ENCODE data around the gene DCTN4. TPM values are rescaled to one million over a fixed set of nuclear protein-coding genes. Genes with fewer than 3 reads are reported as not detected.

Gene DCTN4
- total RNA-seq, 2 donors from 2014 or later, result 40.8 to 45.2 TPM

DNA sequence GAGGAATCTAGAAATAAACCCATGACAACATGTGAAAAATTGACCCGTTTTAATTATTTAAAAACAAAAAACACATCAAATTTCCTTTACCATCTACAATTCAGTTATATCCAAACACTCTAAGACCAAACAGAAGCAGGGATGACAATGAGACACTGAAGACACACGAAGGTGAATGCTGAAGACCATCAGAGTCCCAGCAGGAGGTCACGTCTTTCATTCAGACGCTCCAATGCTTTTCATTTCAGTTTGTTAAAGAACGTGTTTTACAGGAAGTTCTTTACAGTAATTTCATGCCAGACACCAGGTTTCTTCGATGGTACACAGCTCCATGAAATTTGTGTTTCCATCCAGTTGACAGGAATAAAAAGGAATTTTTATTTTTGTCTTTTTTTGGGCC is 68.1 kb downstream of the DCTN4 start:
- Histone ChIP-seq H3K27me3 (no peaks in the 10 kb centered on the region), H3K36me3 (peaks cover 24% of the 10 kb centered on the region), H3K4me3 (no peak overlapping the region), H3K4me1 (no peaks in the 10 kb centered on the region), H3K9me3 (no peaks in the 10 kb centered on the region), H3K27ac (no peak overlapping the region), H3K9ac (ENCODE audit: low read depth in 2 of 2, low read length in 2 of 2) (no peak overlapping the region)
- DNase-seq, result no peak
- intact Hi-C loops (cut with DNase I), result no loop called here
- TF ChIP-seq, protein P1, sequence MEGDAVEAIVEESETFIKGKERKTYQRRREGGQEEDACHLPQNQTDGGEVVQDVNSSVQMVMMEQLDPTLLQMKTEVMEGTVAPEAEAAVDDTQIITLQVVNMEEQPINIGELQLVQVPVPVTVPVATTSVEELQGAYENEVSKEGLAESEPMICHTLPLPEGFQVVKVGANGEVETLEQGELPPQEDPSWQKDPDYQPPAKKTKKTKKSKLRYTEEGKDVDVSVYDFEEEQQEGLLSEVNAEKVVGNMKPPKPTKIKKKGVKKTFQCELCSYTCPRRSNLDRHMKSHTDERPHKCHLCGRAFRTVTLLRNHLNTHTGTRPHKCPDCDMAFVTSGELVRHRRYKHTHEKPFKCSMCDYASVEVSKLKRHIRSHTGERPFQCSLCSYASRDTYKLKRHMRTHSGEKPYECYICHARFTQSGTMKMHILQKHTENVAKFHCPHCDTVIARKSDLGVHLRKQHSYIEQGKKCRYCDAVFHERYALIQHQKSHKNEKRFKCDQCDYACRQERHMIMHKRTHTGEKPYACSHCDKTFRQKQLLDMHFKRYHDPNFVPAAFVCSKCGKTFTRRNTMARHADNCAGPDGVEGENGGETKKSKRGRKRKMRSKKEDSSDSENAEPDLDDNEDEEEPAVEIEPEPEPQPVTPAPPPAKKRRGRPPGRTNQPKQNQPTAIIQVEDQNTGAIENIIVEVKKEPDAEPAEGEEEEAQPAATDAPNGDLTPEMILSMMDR (IDR thresholded peaks at IDR 0.05), result no peak

DNA sequence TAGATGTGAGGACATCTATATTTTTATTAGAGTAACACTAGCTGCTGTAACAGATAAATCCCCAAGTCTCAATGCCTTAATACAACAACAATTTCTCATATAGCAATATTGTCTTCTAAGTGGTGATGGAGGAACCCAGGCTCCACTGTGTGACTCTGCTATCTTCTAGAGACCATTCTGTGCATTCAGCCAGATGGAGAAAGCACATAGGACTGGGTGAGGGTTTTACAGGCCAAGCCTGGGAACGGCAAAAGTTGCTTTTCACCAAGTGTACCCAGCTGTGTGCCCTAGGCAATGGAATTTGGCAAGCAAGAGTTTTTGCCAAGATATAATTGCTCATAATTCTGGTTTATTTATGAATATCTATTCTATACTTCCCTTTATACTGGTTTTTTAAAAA is 69.7 kb downstream of the DCTN4 start:
- intact Hi-C loops (cut with DNase I), result no loop called here
- Histone ChIP-seq H3K9me3 (no peaks in the 10 kb centered on the region), H3K4me3 (no peak overlapping the region), H3K36me3 (peaks cover 11% of the 10 kb centered on the region), H3K4me1 (no peaks in the 10 kb centered on the region), H3K27ac (no peak overlapping the region), H3K9ac (ENCODE audit: low read depth in 2 of 2, low read length in 2 of 2) (no peak overlapping the region), H3K27me3 (no peaks in the 10 kb centered on the region)
- TF ChIP-seq, protein P1 (IDR thresholded peaks at IDR 0.05), result no peak
- DNase-seq, result no peak

DNA sequence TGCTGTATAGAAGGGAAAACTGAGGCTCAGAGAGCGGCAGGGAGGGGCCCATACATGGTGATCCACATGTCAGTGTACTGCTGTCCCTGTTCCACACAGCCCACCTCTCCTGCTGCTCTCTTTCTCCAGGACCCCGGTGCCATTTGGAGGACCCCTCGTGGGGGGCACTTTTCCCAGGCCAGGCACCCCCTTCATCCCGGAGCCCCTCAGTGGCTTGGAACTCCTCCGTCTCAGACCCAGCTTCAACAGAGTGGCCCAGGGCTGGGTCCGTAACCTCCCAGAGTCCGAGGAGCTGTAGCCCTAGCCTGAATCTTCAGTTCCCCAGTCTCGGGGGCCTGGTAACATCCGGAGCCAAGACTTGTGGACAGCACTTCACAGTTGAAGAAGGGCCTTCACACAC is 82.2 kb downstream of the DCTN4 start:
- TF ChIP-seq, protein P1 (IDR thresholded peaks at IDR 0.05), result no peak
- H3K27ac ChIP-seq, result no peak overlapping the region
- no peak overlapping the region for H3K9ac ChIP-seq (ENCODE audit: low read depth in 2 of 2, low read length in 2 of 2)
- H3K36me3 ChIP-seq, result no peaks in the 10 kb centered on the region
- H3K4me3 ChIP-seq, result no peak overlapping the region
- H3K27me3 ChIP-seq, result peaks cover 7% of the 10 kb centered on the region
- no peaks in the 10 kb centered on the region for H3K4me1 ChIP-seq
- intact Hi-C loops (cut with DNase I), result no loop called here
- no peaks in the 10 kb centered on the region for H3K9me3 ChIP-seq
- DNase-seq, result no peak

DNA sequence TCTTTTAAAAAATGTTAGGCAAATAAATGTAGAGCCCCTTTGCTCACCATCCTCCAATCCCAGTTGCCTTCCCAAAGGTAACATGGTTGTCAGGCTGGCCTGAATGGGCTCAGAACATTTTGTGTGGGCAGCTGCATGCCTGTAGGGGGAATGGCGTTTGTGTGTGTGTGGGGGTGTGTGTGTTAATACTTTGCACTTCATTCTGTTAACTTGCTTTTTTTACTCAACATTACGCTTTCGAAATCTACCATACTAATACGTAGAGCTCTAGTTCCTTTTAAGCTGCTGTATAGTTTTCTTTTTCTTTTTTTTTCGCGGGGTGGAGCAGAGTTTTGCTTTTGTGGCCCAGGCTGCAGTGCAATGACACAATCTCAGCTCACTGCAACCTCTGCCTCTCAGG is 83.7 kb downstream of the DCTN4 start:
- TF ChIP-seq, protein P1 (IDR thresholded peaks at IDR 0.05), result no peak
- Histone ChIP-seq H3K4me3 (no peak overlapping the region), H3K4me1 (no peaks in the 10 kb centered on the region), H3K9ac (ENCODE audit: low read depth in 2 of 2, low read length in 2 of 2) (no peak overlapping the region), H3K27ac (no peak overlapping the region), H3K27me3 (peaks cover 16% of the 10 kb centered on the region), H3K36me3 (no peaks in the 10 kb centered on the region), H3K9me3 (no peaks in the 10 kb centered on the region)
- intact Hi-C loops (cut with DNase I), result no loop called here
- DNase-seq, result no peak

DNA sequence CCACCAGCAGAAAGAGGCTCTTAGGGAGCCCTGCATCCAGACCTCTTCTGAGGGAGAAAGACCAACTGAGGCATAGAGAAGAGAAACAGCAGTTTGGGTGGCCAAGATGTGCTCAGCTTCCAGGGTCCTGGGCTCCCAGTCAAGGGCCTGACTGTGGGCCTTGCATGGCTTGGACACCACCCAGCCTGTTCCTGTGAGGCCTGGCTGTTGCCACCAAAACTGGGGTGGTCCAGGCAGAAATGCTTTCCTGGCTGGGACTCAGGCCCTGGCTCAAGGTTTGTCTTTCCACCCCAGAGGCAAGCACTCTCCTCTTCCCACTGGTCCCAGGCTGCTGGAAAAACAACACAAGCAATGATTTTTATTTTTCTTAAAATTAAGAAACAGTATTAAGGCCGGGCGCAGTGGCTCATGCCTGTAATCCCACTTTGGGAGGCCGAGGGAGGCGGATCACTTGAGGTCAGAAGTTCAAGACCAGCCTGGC is 84.4 kb downstream of the DCTN4 start:
- DNase-seq, result no peak
- no peak overlapping the region for H3K27ac ChIP-seq
- H3K36me3 ChIP-seq, result no peaks in the 10 kb centered on the region
- no peaks in the 10 kb centered on the region for H3K9me3 ChIP-seq
- H3K9ac ChIP-seq (ENCODE audit: low read depth in 2 of 2, low read length in 2 of 2), result no peak overlapping the region
- TF ChIP-seq, protein P1 (IDR thresholded peaks at IDR 0.05), result no peak
- no peak overlapping the region for H3K4me3 ChIP-seq
- no peaks in the 10 kb centered on the region for H3K4me1 ChIP-seq
- peaks cover 16% of the 10 kb centered on the region for H3K27me3 ChIP-seq
- intact Hi-C loops (cut with DNase I), result no loop called here
